Activated B cell treated with CpG ODN at 0.5 μM for 24 hours (primary cell): ENCODE data around the gene GMPPB. TPM values are rescaled to one million over a fixed set of nuclear protein-coding genes. Genes with fewer than 3 reads are reported as not detected.

Experiments
- ATAC-seq: fragments of 200-7000 bp; cut with Tn5 transposase; one replicate; pipeline ENCODE4 v1.10.0; 2021; ENCODE audit warnings: low read depth, mild to moderate bottlenecking, moderate library complexity
- CTCF ChIA-PET: fragments of 350-600 bp; sonication (Branson Sonifier 250); formaldehyde crosslinking; loops from one replicate; lab custom pipeline; 2021; ENCODE audit warnings: antibody characterized with exemption; lab: Charles Lee
- POLR2A ChIA-PET: fragments of 350-600 bp; sonication (Branson Sonifier 250); formaldehyde crosslinking; loops from one replicate; lab custom pipeline; 2021; ENCODE audit warnings: antibody characterized with exemption; lab: Charles Lee
- DNase-seq: peaks from one replicate; pipeline ENCODE4 v3.0.0; 2022
- H3K27ac Mint-ChIP-seq: one replicate; pipeline ENCODE4 v1.8.0; 2020; ENCODE audit warnings: mixed read lengths
- H3K27me3 Mint-ChIP-seq: one replicate; pipeline ENCODE4 v1.8.0; 2021; ENCODE audit warnings: mixed read lengths
- H3K36me3 Mint-ChIP-seq: one replicate; pipeline ENCODE4 v1.8.0; 2021; ENCODE audit warnings: low read depth, mixed read lengths
- H3K4me1 Mint-ChIP-seq: one replicate; pipeline ENCODE4 v1.8.0; 2021; ENCODE audit warnings: mixed read lengths
- H3K4me3 Mint-ChIP-seq: one replicate; pipeline ENCODE4 v1.8.0; 2020; ENCODE audit warnings: mild to moderate bottlenecking, mixed read lengths
- H3K9me3 Mint-ChIP-seq: one replicate; pipeline ENCODE4 v1.8.0; 2020; ENCODE audit warnings: mixed read lengths
- CTCF ChIP-seq: fragments of 200-600 bp; IDR thresholded peaks from one replicate; pipeline ENCODE4 v1.8.0; 2022; ENCODE audit warnings: antibody characterized with exemption, mild to moderate bottlenecking
- intact Hi-C: fragments of 100-400 bp; cut with micrococcal nuclease; formaldehyde crosslinking; loops from one replicate; pipeline ENCODE4 v1.15.1; 2024
- total RNA-seq: library from RNA; stranded (reverse); gene quantifications from 2 replicates; pipeline ENCODE4 v1.2.3, GENCODE V29; 2022

The GMPPB gene
- total RNA-seq, 1 donor from 2014 or later, result 39.9 TPM

- TF ChIP-seq CTCF, result no peak
- POLR2A ChIA-PET, result interaction anchor here (1.5 kb wide), 1 partner anchor 131 kb away, joined by 17 read pairs; no protein-coding TSS in a partner anchor
- Mint-ChIP-seq H3K4me1 (peaks cover 22% of the 10 kb centered on the region), H3K4me3 (no peak overlapping the region), H3K27me3 (no peaks in the 10 kb centered on the region), H3K9me3 (no peaks in the 10 kb centered on the region), H3K27ac (no peak overlapping the region), H3K36me3 (peaks cover 12% of the 10 kb centered on the region)
- no peak for DNase-seq
- no peak for ATAC-seq
- intact Hi-C loops, result loop anchor here (1.0 to 5.0 kb wide), 5 partner anchors 132 to 664 kb away; partner anchors contain the start of genes HYAL3, NAA80, RHOA and TCTA
- CTCF ChIA-PET, result interaction anchor here (3.3 kb wide), 1 partner anchor 131 kb away, joined by 86 read pairs; no protein-coding TSS in a partner anchor
Observed at GRCh38 chr3:49670940-49671290, 52.8 kb downstream of the GMPPB start.

Other genes starting within 250 kb of the GMPPB start
- 0.15 and 0.69 TPM in 2 replicates for gene BSN, start 169.5 kb downstream of the GMPPB start, total RNA-seq
- 109 and 113 TPM in 2 replicates for gene APEH, start 49.6 kb downstream of the GMPPB start, total RNA-seq
- gene MST1, start 34.5 kb downstream of the GMPPB start, total RNA-seq, result 4.7 and 8.0 TPM in 2 replicates
- gene RNF123, start 34.4 kb downstream of the GMPPB start, total RNA-seq, result 35.1 and 51.4 TPM in 2 replicates
- gene AMIGO3, start 4.3 kb downstream of the GMPPB start, total RNA-seq, result not detected in 2 replicates
- gene IP6K1, start 62.6 kb upstream of the GMPPB start, total RNA-seq, result 44.3 and 47.6 TPM in 2 replicates
- not detected in 2 replicates for gene CDHR4, start 75.9 kb upstream of the GMPPB start, total RNA-seq
- 9.4 and 10.0 TPM in 2 replicates for gene INKA1, start 79.3 kb upstream of the GMPPB start, total RNA-seq
- gene UBA7, start 90.0 kb upstream of the GMPPB start, total RNA-seq, result 216 and 237 TPM in 2 replicates
- gene TRAIP, start 132.6 kb upstream of the GMPPB start, total RNA-seq, result 6.4 TPM in 2 replicates
- gene CAMKV, start 146.0 kb upstream of the GMPPB start, total RNA-seq, result not detected in 2 replicates
- gene MST1R, start 179.9 kb upstream of the GMPPB start, total RNA-seq, result 0.81 and 1.6 TPM in 2 replicates
- gene MON1A, start 205.9 kb upstream of the GMPPB start, total RNA-seq, result 6.3 and 7.1 TPM in 2 replicates
- gene RBM6, start 216.2 kb upstream of the GMPPB start, total RNA-seq, result 160 and 172 TPM in 2 replicates